Nephron (organoid): Measurements from ENCODE around the gene SLC25A38.

Source experiments
- H3K27ac Mint-ChIP-seq, 3 experiments: 2 replicates each; pipeline ENCODE4 v1.8.0; 2020; ENCODE audit warnings: mixed read lengths in 3 of 3, mild to moderate bottlenecking in 2 of 3, moderate library complexity in 1 of 3
- H3K27me3 Mint-ChIP-seq: 2 replicates; pipeline ENCODE4 v1.8.0; 2021; ENCODE audit warnings: low read depth, mild to moderate bottlenecking, moderate library complexity, mixed read lengths
- H3K36me3 Mint-ChIP-seq: 2 replicates; pipeline ENCODE4 v1.8.0; 2020; ENCODE audit warnings: low read depth, mixed read lengths
- H3K4me1 Mint-ChIP-seq: 2 replicates; pipeline ENCODE4 v1.8.0; 2020; ENCODE audit warnings: mixed read lengths
- H3K4me3 Mint-ChIP-seq, 3 experiments: 2 replicates each; pipeline ENCODE4 v1.8.0; 2020; ENCODE audit warnings: mild to moderate bottlenecking in 3 of 3, mixed read lengths in 3 of 3, moderate library complexity in 2 of 3
- H3K9me3 Mint-ChIP-seq: 2 replicates; pipeline ENCODE4 v1.8.0; 2020; ENCODE audit warnings: mixed read lengths
- CTCF ChIP-seq, 3 experiments: fragments of 200-600 bp; sonication (generic); IDR thresholded peaks; one replicate each; pipeline ENCODE4 v1.5.0; 2021; ENCODE audit warnings: antibody characterized with exemption in 3 of 3; ENCODE audit not compliant: unreplicated experiment in 3 of 3

The SLC25A38 gene

GRCh38 chr3:39429466-39429865 is 46.3 kb downstream of the SLC25A38 start:
- H3K4me3 Mint-ChIP-seq, result no peak overlapping the region
- H3K27me3 Mint-ChIP-seq, result no peaks in the 10 kb centered on the region
- no peaks in the 10 kb centered on the region for H3K4me1 Mint-ChIP-seq
- TF ChIP-seq CTCF (IDR thresholded peaks at IDR 0.05; ENCODE audit: unreplicated experiment in 3 of 3), result no peak
- H3K27ac Mint-ChIP-seq, result peak overlapping the region in 1 of 3 experiments; percentile 6
- H3K36me3 Mint-ChIP-seq, result no peaks in the 10 kb centered on the region
- H3K9me3 Mint-ChIP-seq, result no peaks in the 10 kb centered on the region

GRCh38 chr3:39432342-39432741 is 49.2 kb downstream of the SLC25A38 start:
- Mint-ChIP-seq H3K4me3 (no peak overlapping the region), H3K4me1 (no peaks in the 10 kb centered on the region), H3K27ac (no peak overlapping the region), H3K27me3 (no peaks in the 10 kb centered on the region), H3K9me3 (no peaks in the 10 kb centered on the region), H3K36me3 (no peaks in the 10 kb centered on the region)
- TF ChIP-seq CTCF (IDR thresholded peaks at IDR 0.05; ENCODE audit: unreplicated experiment in 3 of 3), result no peak

- H3K27ac Mint-ChIP-seq, result peak overlapping the region in 2 of 3 experiments; percentile 44 to 53
- H3K27me3 Mint-ChIP-seq, result no peaks in the 10 kb centered on the region
- H3K4me3 Mint-ChIP-seq, result no peak overlapping the region
- H3K36me3 Mint-ChIP-seq, result no peaks in the 10 kb centered on the region
- no peaks in the 10 kb centered on the region for H3K9me3 Mint-ChIP-seq
- TF ChIP-seq CTCF (IDR thresholded peaks at IDR 0.05; ENCODE audit: unreplicated experiment in 3 of 3), result no peak
- H3K4me1 Mint-ChIP-seq, result no peaks in the 10 kb centered on the region
Observed at GRCh38 chr3:39433642-39434041, 50.5 kb downstream of the SLC25A38 start.

- H3K4me1 Mint-ChIP-seq, result no peaks in the 10 kb centered on the region
- no peak for TF ChIP-seq CTCF (IDR thresholded peaks at IDR 0.05; ENCODE audit: unreplicated experiment in 3 of 3)
- no peak overlapping the region for H3K4me3 Mint-ChIP-seq
- no peaks in the 10 kb centered on the region for H3K27me3 Mint-ChIP-seq
- H3K27ac Mint-ChIP-seq, result no peak overlapping the region
- no peaks in the 10 kb centered on the region for H3K36me3 Mint-ChIP-seq
- H3K9me3 Mint-ChIP-seq, result no peaks in the 10 kb centered on the region
Observed at GRCh38 chr3:39434574-39434973, 51.4 kb downstream of the SLC25A38 start.

GRCh38 chr3:39435006-39435748 is 52.0 kb downstream of the SLC25A38 start:
- no peak for TF ChIP-seq CTCF (IDR thresholded peaks at IDR 0.05; ENCODE audit: unreplicated experiment in 3 of 3)
- H3K9me3 Mint-ChIP-seq, result no peaks in the 10 kb centered on the region
- no peak overlapping the region for H3K27ac Mint-ChIP-seq
- no peaks in the 10 kb centered on the region for H3K4me1 Mint-ChIP-seq
- no peak overlapping the region for H3K4me3 Mint-ChIP-seq
- H3K27me3 Mint-ChIP-seq, result peaks cover 4% of the 10 kb centered on the region
- no peaks in the 10 kb centered on the region for H3K36me3 Mint-ChIP-seq

GRCh38 chr3:39438880-39439279 is 55.7 kb downstream of the SLC25A38 start:
- no peak for TF ChIP-seq CTCF (IDR thresholded peaks at IDR 0.05; ENCODE audit: unreplicated experiment in 3 of 3)
- Mint-ChIP-seq H3K9me3 (no peaks in the 10 kb centered on the region), H3K4me1 (no peaks in the 10 kb centered on the region), H3K27me3 (peaks cover 4% of the 10 kb centered on the region), H3K4me3 (no peak overlapping the region), H3K36me3 (no peaks in the 10 kb centered on the region), H3K27ac (no peak overlapping the region)
